B cell (primary cell): Measurements from ENCODE around the gene CAPZB. TPM values are rescaled to one million over a fixed set of nuclear protein-coding genes. Genes with fewer than 3 reads are reported as not detected.

ENCODE experiments used
- ATAC-seq: fragments of 200-7000 bp; cut with Tn5 transposase; one replicate; pipeline ENCODE4 v1.10.0; 2021; ENCODE audit warnings: low read depth, mild to moderate bottlenecking, moderate number of reproducible peaks, moderate library complexity
- CTCF ChIA-PET: fragments of 350-600 bp; sonication (Branson Sonifier 250); formaldehyde crosslinking; loops from one replicate; lab custom pipeline; 2021; ENCODE audit warnings: antibody characterized with exemption, inconsistent platforms; lab: Charles Lee
- POLR2A ChIA-PET: fragments of 350-600 bp; sonication (Branson Sonifier 250); formaldehyde crosslinking; loops from one replicate; lab custom pipeline; 2021; ENCODE audit warnings: antibody characterized with exemption; lab: Charles Lee
- DNase-seq: peaks from one replicate; pipeline ENCODE4 v3.0.0; 2013
- H2AFZ ChIP-seq: 2 replicates; pipeline ENCODE4 v1.6.1; 2012; ENCODE audit warnings: mild to moderate bottlenecking, low read depth, low read length; ENCODE audit not compliant: insufficient read depth, poor library complexity, severe bottlenecking
- H3K27ac ChIP-seq, 2 donors: 1 replicate in 1 of 2; 2 replicates in 1 of 2; pipeline ENCODE4 v1.5.1; 2012 to 2013; ENCODE audit warnings: low read length in 2 of 2, mild to moderate bottlenecking in 2 of 2, moderate library complexity in 1 of 2
- H3K27me3 ChIP-seq, 4 experiments: fragments of 200-600 bp in 1 of 4; sonication (generic) in 1 of 4; replicated peaks in 1 of 4; 1 replicate in 2 of 4; 2 replicates in 2 of 4; pipeline versions ENCODE4 v1.6.1 to v1.7.0; 2013 to 2016; ENCODE audit warnings: low read length in 3 of 4, mild to moderate bottlenecking in 2 of 4, mixed read lengths in 1 of 4, moderate library complexity in 1 of 4; ENCODE audit not compliant: insufficient read depth in 4 of 4, control insufficient read depth in 3 of 4; ENCODE audit errors: control extremely low read depth in 1 of 4
- H3K36me3 ChIP-seq, 2 experiments: replicated peaks in 1 of 2; 1 replicate in 1 of 2; 2 replicates in 1 of 2; pipeline versions ENCODE4 v1.6.1 to v1.7.1; 2013; ENCODE audit warnings: low read length in 1 of 2; ENCODE audit not compliant: insufficient read depth in 2 of 2, control insufficient read depth in 1 of 2; ENCODE audit errors: control extremely low read depth in 1 of 2, extremely low read depth in 1 of 2
- H3K4me1 ChIP-seq, 2 donors: fragments of 200-600 bp in 1 of 2; sonication (generic) in 1 of 2; 1 replicate in 1 of 2; 2 replicates in 1 of 2; pipeline versions ENCODE4 v1.5.1 to v1.6.1; 2013 to 2017; ENCODE audit warnings: low read length in 2 of 2; ENCODE audit not compliant: control insufficient read depth in 2 of 2, insufficient read depth in 2 of 2
- H3K4me2 ChIP-seq: replicated peaks from 2 replicates; pipeline ENCODE3; 2012; ENCODE audit warnings: mild to moderate bottlenecking, low read depth, low read length; ENCODE audit not compliant: poor library complexity, severe bottlenecking
- H3K4me3 ChIP-seq, 5 experiments: fragments of 200-600 bp in 1 of 5; sonication (generic) in 1 of 5; 1 replicate in 3 of 5; 2 replicates in 2 of 5; pipeline versions ENCODE4 v1.5.1 to v1.7.0; 2011 to 2016; ENCODE audit warnings: low read length in 4 of 5, mild to moderate bottlenecking in 4 of 5, low read depth in 2 of 5, control low read depth in 1 of 5, moderate library complexity in 1 of 5; ENCODE audit not compliant: insufficient read depth in 1 of 5; ENCODE audit errors: control extremely low read depth in 1 of 5, extremely low read depth in 1 of 5
- H3K79me2 ChIP-seq: fragments of 200-600 bp; sonication (generic); one replicate; pipeline ENCODE4 v1.6.0; 2016; ENCODE audit warnings: low read length; ENCODE audit not compliant: control insufficient read depth, insufficient read depth
- H3K9ac ChIP-seq: fragments of 200-600 bp; sonication (generic); 2 replicates; pipeline ENCODE4 v1.6.1; 2017; ENCODE audit warnings: mild to moderate bottlenecking, low read length, moderate library complexity
- H3K9me3 ChIP-seq, 3 donors: one replicate each; pipeline versions ENCODE4 v1.6.1 to v1.7.1; 2013; ENCODE audit warnings: low read length in 2 of 3; ENCODE audit not compliant: control insufficient read depth in 2 of 3, insufficient read depth in 1 of 3; ENCODE audit errors: control extremely low read depth in 1 of 3
- H4K20me1 ChIP-seq: 2 replicates; pipeline ENCODE4 v1.6.0; 2012; ENCODE audit warnings: mild to moderate bottlenecking, low read length; ENCODE audit not compliant: insufficient read depth, control insufficient read depth, poor library complexity, severe bottlenecking
- H3K27ac Mint-ChIP-seq: one replicate; pipeline ENCODE4 v1.8.0; 2021; ENCODE audit warnings: mixed read lengths
- H3K27me3 Mint-ChIP-seq: one replicate; pipeline ENCODE4 v1.8.0; 2021; ENCODE audit warnings: mixed read lengths
- H3K4me1 Mint-ChIP-seq: one replicate; pipeline ENCODE4 v1.8.0; 2021; ENCODE audit warnings: mixed read lengths
- H3K4me3 Mint-ChIP-seq: one replicate; pipeline ENCODE4 v1.8.0; 2021; ENCODE audit warnings: mixed read lengths
- H3K9me3 Mint-ChIP-seq: one replicate; pipeline ENCODE4 v1.8.0; 2022; ENCODE audit warnings: mixed read lengths; ENCODE audit not compliant: insufficient read depth
- EZH2 ChIP-seq: IDR thresholded peaks from 2 replicates; pipeline ENCODE4 v1.6.1; 2012; ENCODE audit warnings: borderline replicate concordance, low read depth, mild to moderate bottlenecking, moderate library complexity, low read length; ENCODE audit not compliant: insufficient read depth, poor library complexity, severe bottlenecking
- WGBS: methylation state at CpG from one replicate; pipeline ENCODE4 v1.1.5; 2013; ENCODE audit warnings: missing lambda C conversion rate; ENCODE audit not compliant: insufficient coverage; 5-methylcytosine and 5-hydroxymethylcytosine counted together
- intact Hi-C: fragments of 100-400 bp; cut with micrococcal nuclease; formaldehyde crosslinking; loops from one replicate; pipeline ENCODE4 v1.10.0; 2022
- polyA plus RNA-seq: library from polyadenylated mRNA; depleted of rRNA; stranded (reverse); fragments of >200 nt; gene quantifications from 2 replicates; pipeline ENCODE4 v1.2.3, GENCODE V29; 2012
- total RNA-seq, 2 donors: library from RNA; stranded (reverse); fragments of 120-200 nt in 1 of 2; gene quantifications; 1 replicate in 1 of 2; 2 replicates in 1 of 2; pipeline versions ENCODE4 v1.2.3 to v1.2.4, GENCODE V29; 2013 to 2022
- TF ChIP-seq, protein P1 (sequence below): fragments of 200-600 bp; IDR thresholded peaks from one replicate; pipeline ENCODE4 v1.8.0; 2022; ENCODE audit warnings: antibody characterized with exemption, mild to moderate bottlenecking

Gene CAPZB
- total and polyA plus RNA-seq, 2 donors (not counting 1 experiment from before 2014, with no cell fraction given), result 126 to 193 TPM

DNA sequence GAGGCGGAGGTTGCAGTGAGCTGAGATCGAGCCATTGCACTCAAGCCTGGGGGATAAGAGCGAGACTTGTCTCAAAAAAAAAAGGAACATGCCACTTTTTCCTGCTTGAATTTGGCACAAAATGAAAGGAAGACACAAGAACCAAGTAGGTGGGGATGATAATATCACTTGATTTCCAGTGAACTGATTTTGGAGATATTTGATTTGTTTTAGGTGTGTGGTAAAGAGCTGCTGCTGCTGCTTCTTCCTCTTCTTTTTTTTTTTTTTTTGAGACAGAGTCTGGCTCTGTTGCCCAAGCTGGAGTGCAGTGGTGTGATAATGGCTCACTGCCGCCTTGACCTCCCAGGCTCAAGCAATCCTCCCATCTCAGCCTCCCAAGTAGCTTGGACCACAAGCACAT lies 29.9 kb upstream of the CAPZB start:
- TF ChIP-seq, protein P1, sequence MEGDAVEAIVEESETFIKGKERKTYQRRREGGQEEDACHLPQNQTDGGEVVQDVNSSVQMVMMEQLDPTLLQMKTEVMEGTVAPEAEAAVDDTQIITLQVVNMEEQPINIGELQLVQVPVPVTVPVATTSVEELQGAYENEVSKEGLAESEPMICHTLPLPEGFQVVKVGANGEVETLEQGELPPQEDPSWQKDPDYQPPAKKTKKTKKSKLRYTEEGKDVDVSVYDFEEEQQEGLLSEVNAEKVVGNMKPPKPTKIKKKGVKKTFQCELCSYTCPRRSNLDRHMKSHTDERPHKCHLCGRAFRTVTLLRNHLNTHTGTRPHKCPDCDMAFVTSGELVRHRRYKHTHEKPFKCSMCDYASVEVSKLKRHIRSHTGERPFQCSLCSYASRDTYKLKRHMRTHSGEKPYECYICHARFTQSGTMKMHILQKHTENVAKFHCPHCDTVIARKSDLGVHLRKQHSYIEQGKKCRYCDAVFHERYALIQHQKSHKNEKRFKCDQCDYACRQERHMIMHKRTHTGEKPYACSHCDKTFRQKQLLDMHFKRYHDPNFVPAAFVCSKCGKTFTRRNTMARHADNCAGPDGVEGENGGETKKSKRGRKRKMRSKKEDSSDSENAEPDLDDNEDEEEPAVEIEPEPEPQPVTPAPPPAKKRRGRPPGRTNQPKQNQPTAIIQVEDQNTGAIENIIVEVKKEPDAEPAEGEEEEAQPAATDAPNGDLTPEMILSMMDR, result no peak
- TF ChIP-seq EZH2, result no peak
- DNase-seq (no peak), ATAC-seq (no peak)
- Mint-ChIP-seq H3K9me3 (peaks cover 5% of the 10 kb centered on the region), H3K27me3 (no peaks in the 10 kb centered on the region), H3K27ac (peak overlapping the region; percentile 20), H3K4me1 (peaks cover 44% of the 10 kb centered on the region), H3K4me3 (no peak overlapping the region)
- H3K4me1 ChIP-seq, result peaks cover 30 to 38% of the 10 kb centered on the region in 2 donors
- H2AFZ ChIP-seq, result no peak overlapping the region
- no peaks in the 10 kb centered on the region for H4K20me1 ChIP-seq
- no peaks in the 10 kb centered on the region for H3K36me3 ChIP-seq
- no peak overlapping the region for H3K9ac ChIP-seq
- H3K27me3 ChIP-seq, result no peaks in the 10 kb centered on the region
- no peak overlapping the region for H3K27ac ChIP-seq
- ChIA-PET CTCF (interaction anchor here (0.7 kb wide), 2 partner anchors 9 to 42 kb away, joined by 4 read pairs; no protein-coding TSS in a partner anchor), POLR2A (no interaction called here)
- 97% methylated on average over 3 of the region's 4 CpGs for WGBS
- no peak overlapping the region for H3K4me3 ChIP-seq
- intact Hi-C loops, result no loop called here
- H3K79me2 ChIP-seq, result no peaks in the 10 kb centered on the region
- H3K9me3 ChIP-seq, result peaks cover 0 to 8% (median 6%) of the 10 kb centered on the region in 3 donors
- no peak overlapping the region for H3K4me2 ChIP-seq

DNA sequence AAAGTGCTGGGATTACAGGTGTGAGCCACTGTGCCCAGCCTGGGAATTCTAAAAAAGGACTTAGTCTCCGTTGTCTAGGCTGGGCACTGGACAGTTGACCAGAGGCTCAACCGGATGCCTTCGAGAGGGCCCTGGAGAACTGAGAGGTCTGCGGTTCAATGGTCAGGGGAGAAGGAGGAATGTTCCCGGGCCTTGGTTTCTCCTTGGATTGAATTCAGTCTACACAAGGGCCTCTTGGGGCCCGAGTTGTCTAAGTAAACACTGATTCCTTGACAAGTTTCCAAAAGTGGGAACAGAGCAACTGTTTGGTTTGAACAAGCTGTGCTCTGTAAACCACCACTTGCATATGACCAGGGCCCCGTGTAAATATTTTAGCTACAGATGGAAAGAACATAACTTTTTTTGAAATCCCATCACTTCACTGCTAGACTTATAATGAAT lies 29.1 kb upstream of the CAPZB start:
- CTCF ChIA-PET, result no interaction called here
- peaks cover 30 to 38% of the 10 kb centered on the region in 2 donors for H3K4me1 ChIP-seq
- Mint-ChIP-seq H3K27ac (no peak overlapping the region), H3K27me3 (no peaks in the 10 kb centered on the region), H3K4me3 (no peak overlapping the region), H3K9me3 (peaks cover 5% of the 10 kb centered on the region), H3K4me1 (peaks cover 50% of the 10 kb centered on the region)
- H3K27me3 ChIP-seq, result no peaks in the 10 kb centered on the region
- H2AFZ ChIP-seq, result no peak overlapping the region
- ATAC-seq (no peak), DNase-seq (no peak)
- no peaks in the 10 kb centered on the region for H3K79me2 ChIP-seq
- H4K20me1 ChIP-seq, result no peaks in the 10 kb centered on the region
- intact Hi-C loops, result no loop called here
- WGBS, result 95% methylated on average over 6 of the region's 7 CpGs
- no peaks in the 10 kb centered on the region for H3K36me3 ChIP-seq
- TF ChIP-seq, protein P1, result no peak
- no peak for TF ChIP-seq EZH2
- H3K9me3 ChIP-seq, result peaks cover 0 to 8% (median 6%) of the 10 kb centered on the region in 3 donors
- H3K9ac ChIP-seq, result no peak overlapping the region
- no peak overlapping the region for H3K4me3 ChIP-seq
- POLR2A ChIA-PET, result no interaction called here
- H3K4me2 ChIP-seq, result no peak overlapping the region
- no peak overlapping the region for H3K27ac ChIP-seq
